ENCODE measurements around the gene HGS. TPM values are rescaled to one million over a fixed set of nuclear protein-coding genes. Genes with fewer than 3 reads are reported as not detected.

HGS gene
- total RNA-seq, 4 donors from 2014 or later = 118 to 186 (median 171) TPM

- Histone ChIP-seq H3K4me1 (peaks cover 7 to 48% (median 14%) of the 10 kb centered on the region in 4 donors), H3K27ac (peak overlapping the region in 1 of 4 donors; percentile 95), H3K9me3 (no peaks in the 10 kb centered on the region), H3K36me3 (peaks cover 0 to 39% (median 0%) of the 10 kb centered on the region in 3 donors), H3K4me3 (peak overlapping the region in 2 of 4 donors; percentile 94 to 99), H3K27me3 (no peaks in the 10 kb centered on the region)
- TF ChIP-seq CTCF (IDR thresholded peaks at IDR 0.05) (no peak), POLR2A (IDR thresholded peaks at IDR 0.05) (no peak)
- no peak for DNase-seq
Measured at GRCh38 chr17:81714412-81715106, 30.7 kb downstream of the HGS start.

GRCh38 chr17:81715107-81715871 is 31.5 kb downstream of the HGS start:
- Histone ChIP-seq H3K27ac (no peak overlapping the region), H3K4me3 (no peak overlapping the region), H3K36me3 (peaks cover 0 to 39% (median 0%) of the 10 kb centered on the region in 3 donors), H3K9me3 (no peaks in the 10 kb centered on the region), H3K27me3 (no peaks in the 10 kb centered on the region), H3K4me1 (peaks cover 7 to 41% (median 13%) of the 10 kb centered on the region in 4 donors)
- TF ChIP-seq CTCF (IDR thresholded peaks at IDR 0.05) (no peak), POLR2A (IDR thresholded peaks at IDR 0.05) (no peak)
- no peak for DNase-seq

- H3K27me3 ChIP-seq = no peaks in the 10 kb centered on the region
- peaks cover 2 to 34% (median 8%) of the 10 kb centered on the region in 4 donors for H3K4me1 ChIP-seq
- H3K9me3 ChIP-seq = no peaks in the 10 kb centered on the region
- no peak overlapping the region for H3K4me3 ChIP-seq
- no peak overlapping the region for H3K27ac ChIP-seq
- TF ChIP-seq CTCF (IDR thresholded peaks at IDR 0.05) (no peak), POLR2A (IDR thresholded peaks at IDR 0.05) (no peak)
- DNase-seq = no peak
- H3K36me3 ChIP-seq = peaks cover 0 to 39% (median 0%) of the 10 kb centered on the region in 3 donors
Measured at GRCh38 chr17:81715872-81716673, 32.3 kb downstream of the HGS start.

- no peak overlapping the region for H3K4me3 ChIP-seq
- H3K4me1 ChIP-seq = peaks cover 0 to 34% (median 3%) of the 10 kb centered on the region in 4 donors
- H3K27me3 ChIP-seq = no peaks in the 10 kb centered on the region
- TF ChIP-seq POLR2A (IDR thresholded peaks at IDR 0.05) = no peak
- TF ChIP-seq CTCF (IDR thresholded peaks at IDR 0.05) = no peak
- H3K9me3 ChIP-seq = no peaks in the 10 kb centered on the region
- no peak overlapping the region for H3K27ac ChIP-seq
- H3K36me3 ChIP-seq = peaks cover 0 to 39% (median 0%) of the 10 kb centered on the region in 3 donors
- DNase-seq = no peak
Measured at GRCh38 chr17:81716674-81716996, 32.8 kb downstream of the HGS start.

GRCh38 chr17:81717049-81717765 is 33.4 kb downstream of the HGS start:
- Histone ChIP-seq H3K4me3 (no peak overlapping the region), H3K27me3 (no peaks in the 10 kb centered on the region), H3K36me3 (peaks cover 0 to 39% (median 0%) of the 10 kb centered on the region in 3 donors), H3K27ac (no peak overlapping the region), H3K4me1 (peaks cover 0 to 40% (median 3%) of the 10 kb centered on the region in 4 donors), H3K9me3 (no peaks in the 10 kb centered on the region)
- no peak for DNase-seq
- TF ChIP-seq POLR2A (IDR thresholded peaks at IDR 0.05) (no peak), CTCF (IDR thresholded peaks at IDR 0.05) (no peak)

Data from Peyer's patch (tissue), 4 donors.